ENCODE measurements around the gene TRIP6.

- TF ChIP-seq CTCF (IDR thresholded peaks at IDR 0.05) (no peak), POLR2AphosphoS5 (IDR thresholded peaks at IDR 0.05; ENCODE audit: insufficient read depth in 1 of 2, low read depth in 1 of 2) (no peak)
Measured at GRCh38 chr7:100864263-100864845, 2.8 kb upstream of the TRIP6 start.

Data from vagina (tissue), 2 donors.